ENCODE data around the gene FAIM. TPM values are rescaled to one million over a fixed set of nuclear protein-coding genes. Genes with fewer than 3 reads are reported as not detected.
A peak's percentile ranks its signal among the peaks of the same experiment; 100 is the strongest.

FAIM gene
- total RNA-seq, 3 donors from 2014 or later: 10.8 to 31.6 (median 14.9) TPM

GRCh38 chr3:138587374-138587773 lies 21.2 kb upstream of the FAIM start:
- no peak overlapping the region for H3K4me3 ChIP-seq
- intact Hi-C loops (cut with DNase I; ENCODE audit: low total_unique reads): no loop called here
- DNase-seq (ENCODE audit: low spot score in 2 of 2): no peak
- H3K4me1 ChIP-seq: peaks cover 0 to 2% of the 10 kb centered on the region in 2 donors
- TF ChIP-seq POLR2A (IDR thresholded peaks at IDR 0.05) (no peak), POLR2AphosphoS5 (IDR thresholded peaks at IDR 0.05) (no peak), CTCF (IDR thresholded peaks at IDR 0.05) (no peak)
- H3K27ac ChIP-seq: no peak overlapping the region
- no peaks in the 10 kb centered on the region for H3K36me3 ChIP-seq
- H3K27me3 ChIP-seq: no peaks in the 10 kb centered on the region
- H3K9me3 ChIP-seq: no peaks in the 10 kb centered on the region

GRCh38 chr3:138588445-138588844 lies 20.1 kb upstream of the FAIM start:
- intact Hi-C loops (cut with DNase I; ENCODE audit: low total_unique reads): no loop called here
- TF ChIP-seq POLR2AphosphoS5 (IDR thresholded peaks at IDR 0.05): no peak
- TF ChIP-seq POLR2A (IDR thresholded peaks at IDR 0.05): no peak
- no peak for TF ChIP-seq CTCF (IDR thresholded peaks at IDR 0.05)
- no peaks in the 10 kb centered on the region for H3K36me3 ChIP-seq
- peaks cover 0 to 6% of the 10 kb centered on the region in 2 donors for H3K4me1 ChIP-seq
- no peak overlapping the region for H3K4me3 ChIP-seq
- H3K27ac ChIP-seq: no peak overlapping the region
- DNase-seq (ENCODE audit: low spot score in 2 of 2): no peak
- no peaks in the 10 kb centered on the region for H3K27me3 ChIP-seq
- no peaks in the 10 kb centered on the region for H3K9me3 ChIP-seq

GRCh38 chr3:138591392-138591791 lies 17.2 kb upstream of the FAIM start:
- no peak for TF ChIP-seq POLR2A (IDR thresholded peaks at IDR 0.05)
- TF ChIP-seq CTCF (IDR thresholded peaks at IDR 0.05): no peak
- no peak for TF ChIP-seq POLR2AphosphoS5 (IDR thresholded peaks at IDR 0.05)
- H3K36me3 ChIP-seq: no peaks in the 10 kb centered on the region
- no peak overlapping the region for H3K4me3 ChIP-seq
- no peaks in the 10 kb centered on the region for H3K27me3 ChIP-seq
- no peak overlapping the region for H3K27ac ChIP-seq
- peaks cover 0 to 6% of the 10 kb centered on the region in 2 donors for H3K4me1 ChIP-seq
- no peaks in the 10 kb centered on the region for H3K9me3 ChIP-seq
- intact Hi-C loops (cut with DNase I; ENCODE audit: low total_unique reads): no loop called here
- no peak for DNase-seq (ENCODE audit: low spot score in 2 of 2)

GRCh38 chr3:138593488-138594149 lies 15.0 kb upstream of the FAIM start:
- DNase-seq (ENCODE audit: low spot score in 2 of 2): no peak
- Histone ChIP-seq H3K9me3 (no peaks in the 10 kb centered on the region), H3K27me3 (no peaks in the 10 kb centered on the region), H3K4me3 (peak overlapping the region; percentile 74 to 82 (median 79)), H3K4me1 (peaks cover 0 to 6% of the 10 kb centered on the region in 2 donors), H3K27ac (peak overlapping the region; percentile 98 to 100), H3K36me3 (no peaks in the 10 kb centered on the region)
- intact Hi-C loops (cut with DNase I; ENCODE audit: low total_unique reads): no loop called here
- no peak for TF ChIP-seq POLR2AphosphoS5 (IDR thresholded peaks at IDR 0.05)
- no peak for TF ChIP-seq POLR2A (IDR thresholded peaks at IDR 0.05)

- peak; percentile 90 to 94 for DNase-seq (ENCODE audit: low spot score in 2 of 2)
- Histone ChIP-seq H3K27me3 (no peaks in the 10 kb centered on the region), H3K27ac (peak within 1 kb of the TSS; percentile 98 to 100), H3K9me3 (no peaks in the 10 kb centered on the region), H3K4me1 (peaks cover 0 to 6% of the 10 kb centered on the region in 2 donors), H3K36me3 (no peaks in the 10 kb centered on the region), H3K4me3 (peak within 1 kb of the TSS; percentile 74 to 82 (median 79))
- intact Hi-C loops (cut with DNase I; ENCODE audit: low total_unique reads): no loop called here
- TF ChIP-seq POLR2A (IDR thresholded peaks at IDR 0.05) (peak; percentile 81), POLR2AphosphoS5 (IDR thresholded peaks at IDR 0.05) (peak; percentile 58 to 95 (median 71)), CTCF (IDR thresholded peaks at IDR 0.05) (peak; percentile 89 to 98 (median 96))
Observed at GRCh38 chr3:138594150-138594934, 14.2 kb upstream of the FAIM start, which contains the start of gene CEP70. CEP70 (minus strand) TSS chr3:138594260; CDS start chr3:138572927, 21,333 bp downstream.
